GM12865 (cell line): ENCODE data around the gene STXBP6.

Experiments used
- DNase-seq: peaks from one replicate; pipeline ENCODE4 v3.0.0; 2010; ENCODE audit warnings: low read depth
- H3K4me3 ChIP-seq: 2 replicates; pipeline ENCODE4 v1.5.1; 2011; ENCODE audit warnings: mild to moderate bottlenecking, low read depth, low read length, control low read depth
- CTCF ChIP-seq: IDR thresholded peaks from 2 replicates; pipeline ENCODE4 v1.5.1; 2011; ENCODE audit warnings: low read length, control low read depth, low read depth, inconsistent platforms; ENCODE audit not compliant: insufficient read depth; ENCODE audit errors: missing control alignments

Gene STXBP6

GRCh38 chr14:25034803-25035681 is 14.9 kb downstream of the STXBP6 start:
- TF ChIP-seq CTCF: no peak
- no peak for DNase-seq
- no peak overlapping the region for H3K4me3 ChIP-seq

GRCh38 chr14:25033358-25033757 is 16.6 kb downstream of the STXBP6 start:
- no peak overlapping the region for H3K4me3 ChIP-seq
- no peak for TF ChIP-seq CTCF
- DNase-seq: no peak

GRCh38 chr14:25032092-25032784 is 17.7 kb downstream of the STXBP6 start:
- DNase-seq: peak; percentile 30
- peak; percentile 32 for TF ChIP-seq CTCF
- no peak overlapping the region for H3K4me3 ChIP-seq

GRCh38 chr14:25026476-25027137 is 23.3 kb downstream of the STXBP6 start:
- DNase-seq: peak; percentile 3
- TF ChIP-seq CTCF: no peak
- H3K4me3 ChIP-seq: no peak overlapping the region

GRCh38 chr14:25019892-25020291 is 30.1 kb downstream of the STXBP6 start:
- no peak for DNase-seq
- TF ChIP-seq CTCF: no peak

GRCh38 chr14:25017562-25017961 is 32.4 kb downstream of the STXBP6 start:
- no peak overlapping the region for H3K4me3 ChIP-seq
- TF ChIP-seq CTCF: no peak
- DNase-seq: no peak

More at GRCh38 chr14:25019892-25020291, 30.1 kb downstream of the STXBP6 start:
- no peak overlapping the region for H3K4me3 ChIP-seq
